NOMO-1 treated with dmso at 0.1 percent for 144 hours (cell line): ENCODE results near the gene RER1.

Experiments
- DNase-seq: peaks from one replicate; lab custom pipeline; 2025; ENCODE audit not compliant: unreplicated experiment; lab: John Stamatoyannopoulos, UW

RER1 gene

GRCh38 chr1:2388004-2388913, 3.4 kb upstream of the RER1 start:
- no peak for DNase-seq

- no peak for DNase-seq
These were observed 2.0 kb upstream of the RER1 start for GRCh38 chr1:2389644-2390043.

- DNase-seq: no peak
These were observed 379 bp downstream of the RER1 start for GRCh38 chr1:2391931-2392509.

GRCh38 chr1:2392686-2393085, 1.0 kb downstream of the RER1 start:
- no peak for DNase-seq

- DNase-seq: no peak
These were observed 1.8 kb downstream of the RER1 start for GRCh38 chr1:2393471-2393877.

GRCh38 chr1:2394220-2394619, 2.6 kb downstream of the RER1 start:
- DNase-seq: no peak

- no peak for DNase-seq
These were observed 3.1 kb downstream of the RER1 start for GRCh38 chr1:2394761-2395160.

- no peak for DNase-seq
These were observed 3.6 kb downstream of the RER1 start for GRCh38 chr1:2395245-2395644.

- no peak for DNase-seq
These were observed 4.4 kb downstream of the RER1 start for GRCh38 chr1:2396059-2396458.

- DNase-seq: no peak
These were observed 4.8 kb downstream of the RER1 start for GRCh38 chr1:2396476-2396875.

- DNase-seq: no peak
These were observed 5.5 kb downstream of the RER1 start for GRCh38 chr1:2397007-2397679.

- DNase-seq: no peak
These were observed 7.2 kb downstream of the RER1 start for GRCh38 chr1:2398871-2399270.

GRCh38 chr1:2399890-2400575, 8.4 kb downstream of the RER1 start:
- DNase-seq: no peak

GRCh38 chr1:2400576-2400909, 8.9 kb downstream of the RER1 start:
- DNase-seq: no peak

- DNase-seq: no peak
These were observed 9.5 kb downstream of the RER1 start for GRCh38 chr1:2400950-2401649.

GRCh38 chr1:2402420-2402819, 10.8 kb downstream of the RER1 start:
- DNase-seq: no peak

GRCh38 chr1:2403273-2403672, 11.6 kb downstream of the RER1 start:
- DNase-seq: no peak

- no peak for DNase-seq
These were observed 12.7 kb downstream of the RER1 start for GRCh38 chr1:2404142-2404889.

GRCh38 chr1:2404890-2405511, 13.4 kb downstream of the RER1 start:
- DNase-seq: no peak
